HL-60/S4 treated with phorbol 12-myristate 13-acetate at 8.2 ng/mL for 4 days and 3 days (cell line): ENCODE data around the gene ADAM10.
"Not testable (repeated sequence)": the region's sequence is repeated elsewhere in the genome, so short reads cannot be mapped to it uniquely, and the experiment has no call there.

Experiments used
- in situ Hi-C: fragments of 300-500 bp; cut with MboI; formaldehyde crosslinking; loops from 2 replicates; pipeline ENCODE4 v1.15.0; 2022; ENCODE audit warnings: low sequenced_read_pairs

The ADAM10 gene

DNA sequence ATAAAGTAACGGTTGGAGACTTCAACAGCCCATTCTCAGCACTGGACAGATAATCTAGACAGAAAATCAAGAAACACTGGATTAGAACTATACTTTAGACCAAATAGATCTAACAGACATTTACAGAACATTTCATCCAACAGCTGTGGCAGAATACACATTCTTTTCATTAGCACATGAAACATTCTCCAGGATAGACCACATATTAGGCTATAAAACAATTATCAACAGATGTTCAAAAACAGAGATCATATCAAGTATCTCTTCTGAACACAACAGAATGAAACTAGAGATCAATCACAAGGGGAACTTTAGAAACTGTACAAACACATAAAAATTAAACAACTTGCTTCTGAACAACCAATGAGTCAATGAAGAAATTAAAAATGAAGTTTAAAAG lies 133.3 kb downstream of the ADAM10 start:
- in situ Hi-C loops: no loop called here

DNA sequence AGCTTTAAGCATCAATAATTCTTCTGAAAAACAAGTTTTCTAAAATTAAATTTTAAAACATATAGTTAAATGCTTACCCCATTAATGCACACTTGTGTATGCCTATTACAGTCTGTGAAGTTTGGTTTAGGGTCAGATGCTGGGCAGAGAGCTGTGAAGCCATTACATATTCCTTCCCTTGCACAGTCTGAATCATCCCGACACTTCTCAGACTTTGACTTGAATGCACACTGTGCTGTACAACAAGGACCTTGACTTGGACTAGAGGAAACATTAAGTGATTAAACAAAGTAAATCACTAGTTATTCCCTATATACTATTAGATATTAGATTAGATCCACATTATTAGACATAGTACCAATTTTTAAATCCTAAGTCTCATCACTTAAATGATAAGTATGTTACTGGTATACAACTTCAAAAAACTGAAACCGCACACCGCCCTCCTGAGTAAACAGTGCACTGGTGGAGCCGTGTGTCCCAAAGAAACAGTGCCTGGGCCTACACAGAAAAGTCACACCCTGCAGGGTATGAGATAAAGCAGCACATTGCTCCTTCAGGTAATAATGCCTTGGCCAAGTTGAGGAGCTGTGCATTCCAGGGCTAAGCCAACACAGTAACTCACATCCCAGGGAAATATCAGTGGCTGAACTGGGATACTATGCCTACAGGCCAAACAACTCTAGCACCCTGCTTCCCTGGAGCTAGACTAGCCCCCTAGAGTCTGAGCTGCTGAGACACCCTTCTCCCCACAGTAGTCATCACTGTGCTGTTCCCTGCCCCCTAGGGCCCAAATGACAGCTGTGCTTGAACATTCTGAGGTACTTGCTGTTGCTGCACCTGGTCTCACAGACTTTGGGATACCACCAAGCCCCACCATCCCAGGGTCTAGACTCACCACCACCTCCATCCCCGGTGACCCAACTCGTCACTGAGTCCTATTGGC lies 137.5 kb downstream of the ADAM10 start:
- in situ Hi-C loops: no loop called here

DNA sequence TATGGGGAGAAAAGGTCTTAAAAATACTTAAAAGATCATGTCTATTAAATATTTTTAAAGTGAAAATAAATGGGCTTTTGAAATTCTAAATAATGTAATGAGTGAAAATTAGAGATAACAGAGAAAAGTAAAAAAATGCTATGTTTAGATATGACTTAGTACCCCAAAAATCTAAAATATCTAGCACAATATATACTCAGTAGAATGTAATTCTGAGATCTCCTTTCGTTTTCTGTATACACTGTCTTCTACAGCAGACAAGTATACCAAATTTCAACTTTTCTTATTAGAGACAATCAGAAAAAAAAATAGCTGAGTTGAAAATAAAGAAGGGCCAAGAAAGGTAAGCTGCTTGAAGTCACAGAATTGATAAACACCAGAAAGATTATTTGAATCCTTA lies 140.8 kb downstream of the ADAM10 start:
- in situ Hi-C loops: no loop called here

DNA sequence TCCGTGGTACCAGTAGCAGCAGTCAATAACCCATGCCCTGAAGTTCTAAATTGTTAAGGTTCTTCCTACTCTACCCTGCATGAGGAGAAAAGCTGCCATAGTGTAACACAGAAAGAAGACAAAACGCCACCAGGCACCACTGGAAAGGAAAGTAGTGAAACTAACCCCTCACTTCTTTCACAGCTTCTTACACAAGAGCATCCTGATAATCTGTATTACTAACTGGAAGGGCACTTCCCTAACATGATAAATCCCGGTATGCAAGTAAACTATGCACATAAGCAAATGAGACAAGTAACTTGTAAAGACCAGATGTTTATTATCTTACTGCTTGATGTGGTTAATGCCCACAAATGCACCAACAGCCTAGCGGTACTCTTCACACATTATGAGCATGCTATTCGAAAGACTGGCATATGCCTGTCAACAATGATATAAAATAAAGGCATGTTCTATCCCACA lies 141.3 kb downstream of the ADAM10 start:
- in situ Hi-C loops: no loop called here

DNA sequence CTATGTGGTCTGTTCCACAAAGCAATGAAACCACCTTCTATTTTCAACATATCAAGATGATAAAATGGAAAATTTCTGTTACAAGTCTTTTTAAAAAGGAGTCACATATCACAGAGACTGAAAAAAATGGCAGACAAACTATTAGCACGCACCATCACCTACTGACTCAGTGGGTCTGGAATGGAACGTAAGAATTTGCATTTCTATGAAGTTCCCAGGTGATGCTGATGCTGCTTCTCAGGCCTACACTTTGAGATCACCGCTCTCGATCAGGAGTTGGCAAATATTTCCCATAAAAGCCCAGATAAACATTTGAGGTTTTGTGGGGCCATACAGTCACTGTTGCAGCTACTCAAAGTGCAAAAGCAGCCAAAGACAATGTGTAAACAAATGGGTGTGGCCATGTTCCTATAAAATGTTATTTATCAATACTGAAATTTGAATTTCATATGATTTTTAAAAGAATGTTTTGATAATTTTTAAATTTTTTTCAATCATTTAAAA lies 142.9 kb downstream of the ADAM10 start:
- in situ Hi-C loops: no loop called here

DNA sequence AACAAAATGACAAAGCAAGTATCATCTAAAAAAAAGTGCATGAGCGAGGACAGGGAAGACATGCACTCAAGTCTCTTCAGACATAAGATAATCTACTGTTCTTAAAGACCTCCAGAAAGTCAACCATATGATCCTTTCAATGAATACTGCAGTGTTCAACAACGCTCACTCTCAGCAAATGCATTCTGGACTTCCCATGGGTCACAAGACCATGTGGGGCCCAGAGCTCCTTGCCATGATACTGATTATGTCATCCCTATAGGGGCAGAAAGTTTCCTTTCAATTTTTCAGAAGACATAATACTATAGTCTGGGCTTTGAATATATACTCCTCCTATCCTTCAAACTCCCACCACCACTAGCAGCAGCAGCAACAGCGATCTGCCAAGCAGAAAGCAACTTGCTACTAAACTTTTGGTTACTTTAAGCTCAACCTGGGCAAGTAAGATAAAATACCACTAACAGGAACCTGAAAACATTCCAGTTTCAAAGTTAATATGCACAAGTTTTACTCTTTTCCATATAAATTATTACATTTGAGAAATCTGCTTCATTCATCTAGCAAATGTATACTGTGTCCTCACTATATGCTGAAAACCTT lies 143.5 kb downstream of the ADAM10 start:
- in situ Hi-C loops: no loop called here

DNA sequence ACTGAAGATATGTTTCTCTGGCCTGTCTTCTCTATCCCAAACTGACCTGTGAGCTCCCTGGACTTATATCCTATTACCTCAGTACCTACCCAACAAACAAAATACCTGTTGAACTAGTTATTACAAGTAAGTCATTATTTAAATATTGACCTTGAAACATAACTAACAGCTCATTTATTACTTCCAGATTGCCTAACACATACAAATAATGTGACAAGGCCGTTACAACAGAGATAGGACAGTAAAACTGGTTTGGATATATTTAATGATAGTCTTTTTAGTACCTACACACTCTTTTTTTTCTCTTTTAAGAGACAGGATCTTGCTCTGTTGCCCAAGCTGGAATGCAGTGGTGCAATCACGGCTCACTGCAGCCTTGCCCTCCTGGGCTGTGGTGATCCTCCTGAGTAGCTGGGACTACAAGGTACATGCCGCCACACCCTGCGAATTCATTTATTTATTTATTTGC lies 145.0 kb downstream of the ADAM10 start:
- in situ Hi-C loops: no loop called here

DNA sequence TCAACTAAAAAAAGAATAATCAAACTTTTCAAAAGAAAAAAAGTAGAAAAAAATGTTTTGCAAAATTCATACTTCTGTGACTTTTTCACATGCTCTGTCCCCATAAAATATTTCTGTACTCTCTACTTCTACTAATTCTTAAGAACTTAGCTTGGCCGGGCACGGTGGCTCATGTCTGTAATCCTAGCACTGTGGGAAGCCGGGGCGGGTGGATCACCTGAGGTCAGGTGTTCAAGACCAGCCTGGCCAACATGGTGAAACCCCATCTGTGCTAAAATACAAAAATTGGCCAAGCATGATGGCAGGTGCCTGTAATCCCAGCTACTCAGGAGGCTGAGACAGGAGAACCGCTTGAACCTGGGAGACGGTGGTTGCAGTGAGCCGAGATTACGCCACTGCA lies 145.6 kb downstream of the ADAM10 start:
- in situ Hi-C loops: not testable (repeated sequence)

DNA sequence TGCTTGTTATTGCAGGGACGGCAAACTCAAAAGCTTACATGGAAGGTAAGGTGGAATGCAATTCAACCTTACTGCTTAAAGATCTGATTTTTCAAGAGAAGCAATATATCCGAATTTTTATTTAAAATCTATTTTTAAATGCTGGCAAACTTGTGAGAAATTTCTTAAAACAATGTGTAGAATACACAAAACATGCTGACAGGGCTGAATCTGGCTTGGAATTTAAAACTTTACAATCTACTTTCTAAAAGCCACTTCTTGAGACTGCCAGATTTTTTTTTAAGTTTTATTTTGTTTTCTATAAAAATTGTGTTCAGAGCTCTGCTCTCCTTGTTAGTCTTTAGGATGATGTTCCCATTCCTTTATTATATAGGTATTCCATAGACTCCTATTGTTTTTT lies 146.7 kb downstream of the ADAM10 start:
- in situ Hi-C loops: no loop called here

DNA sequence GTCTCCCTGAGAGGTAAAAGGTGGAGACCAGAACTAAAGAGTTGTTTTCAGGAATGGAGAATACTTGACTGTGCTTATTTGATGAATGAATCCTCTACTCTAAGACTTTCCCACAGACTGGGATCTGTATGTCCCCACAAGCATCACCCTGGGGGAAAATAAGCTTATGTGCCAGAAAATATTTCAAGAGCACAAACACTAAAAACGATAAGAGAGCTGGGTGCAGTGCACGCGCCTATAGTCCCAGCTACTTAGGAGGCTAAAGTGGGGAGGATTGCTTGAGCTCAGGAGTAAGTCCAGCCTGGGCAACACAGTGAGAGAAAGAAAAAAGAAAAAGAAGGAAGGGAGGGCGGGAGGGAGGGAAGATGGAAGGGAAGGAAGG lies 150.7 kb downstream of the ADAM10 start:
- in situ Hi-C loops: no loop called here

DNA sequence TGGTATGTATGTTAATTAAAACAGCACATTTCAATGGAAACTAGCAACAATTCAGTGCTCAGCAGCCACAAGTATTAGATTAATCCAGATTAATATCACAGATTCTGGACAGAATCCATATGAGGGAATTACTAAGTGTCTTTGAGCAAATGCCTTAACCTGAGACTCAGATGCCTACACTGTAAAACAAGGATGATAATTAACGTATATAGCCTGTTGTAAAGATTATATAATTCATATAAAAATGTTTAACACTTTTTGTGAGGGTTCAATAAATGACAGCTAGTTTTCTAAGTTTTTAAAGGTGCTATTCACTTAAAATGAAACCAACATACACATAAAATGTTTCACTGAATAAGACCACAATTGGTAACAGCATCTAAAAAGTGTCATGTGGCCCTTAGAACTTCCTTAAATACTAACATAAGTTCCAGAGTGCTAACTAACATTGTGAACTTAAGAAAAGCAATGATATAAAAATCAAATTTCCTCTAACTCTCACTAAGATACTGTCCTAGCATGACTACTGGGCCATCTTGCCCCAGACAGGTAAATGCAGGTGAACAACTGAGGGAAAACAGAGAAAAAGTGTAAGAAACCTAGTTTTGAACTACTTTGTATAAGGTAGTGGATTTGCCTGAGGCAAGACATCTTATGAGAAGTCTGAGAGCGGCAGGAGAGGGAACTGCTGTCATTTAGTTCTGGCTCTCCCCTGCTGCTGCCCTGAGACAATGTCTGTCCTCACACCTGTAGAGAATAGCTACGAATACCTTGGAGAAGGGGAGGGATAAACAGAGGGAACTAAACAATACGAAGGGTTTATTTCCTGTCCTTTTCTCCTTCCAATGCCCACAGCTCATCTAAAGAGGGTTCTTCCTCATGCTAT lies 151.3 kb downstream of the ADAM10 start:
- in situ Hi-C loops: no loop called here

DNA sequence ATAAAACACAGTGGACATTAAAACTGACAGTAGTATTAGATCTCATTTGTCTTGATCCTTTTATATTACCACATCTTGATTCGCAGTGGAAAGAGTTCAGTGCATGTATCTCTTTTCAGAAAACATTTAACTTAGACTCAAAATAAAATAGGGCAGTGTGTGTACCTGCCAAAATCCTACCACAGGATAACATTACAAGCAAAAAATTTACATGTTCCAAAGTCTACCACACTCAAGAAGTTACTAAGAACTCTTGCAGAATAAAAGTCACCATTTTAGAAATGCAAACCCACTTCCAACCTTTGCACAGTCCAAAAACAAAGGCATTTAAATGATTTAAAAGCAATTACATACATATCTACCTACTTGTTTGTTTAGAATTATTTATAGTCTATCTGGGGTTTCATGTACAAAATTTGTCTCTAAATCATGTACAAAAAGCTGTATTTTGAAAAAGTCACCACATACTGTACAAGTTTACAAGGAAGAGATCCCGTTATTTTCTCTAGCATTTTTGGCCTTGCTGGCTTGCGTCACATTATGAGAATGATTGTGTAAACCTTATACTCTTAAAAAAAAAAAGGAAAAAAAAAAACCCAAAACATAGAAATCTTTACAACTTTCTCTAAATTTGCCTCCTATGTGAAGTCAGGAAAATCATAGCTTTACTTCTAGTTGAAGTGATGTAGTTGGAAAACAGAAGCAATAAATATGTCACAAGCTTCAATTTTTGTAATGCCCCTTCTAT lies 153.8 kb downstream of the ADAM10 start:
- in situ Hi-C loops: no loop called here

DNA sequence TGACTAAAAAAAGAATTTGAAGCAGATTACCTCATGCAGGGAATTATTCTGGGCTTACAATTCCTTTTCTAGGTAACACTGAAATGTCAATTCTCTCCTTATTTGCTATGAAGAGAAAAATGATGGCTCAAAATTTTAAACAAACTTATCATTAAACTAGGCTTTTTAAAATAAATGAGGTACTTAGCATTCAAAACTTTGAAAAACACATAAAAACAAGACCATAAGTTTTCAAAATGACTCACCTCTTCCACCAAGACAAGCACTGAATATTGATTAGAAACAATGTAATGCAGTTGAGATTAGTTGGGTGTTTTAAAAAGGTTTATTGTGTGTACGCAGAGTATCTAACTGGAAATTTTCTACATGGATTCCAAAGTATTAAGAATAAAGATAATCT lies 154.6 kb downstream of the ADAM10 start:
- in situ Hi-C loops: no loop called here

DNA sequence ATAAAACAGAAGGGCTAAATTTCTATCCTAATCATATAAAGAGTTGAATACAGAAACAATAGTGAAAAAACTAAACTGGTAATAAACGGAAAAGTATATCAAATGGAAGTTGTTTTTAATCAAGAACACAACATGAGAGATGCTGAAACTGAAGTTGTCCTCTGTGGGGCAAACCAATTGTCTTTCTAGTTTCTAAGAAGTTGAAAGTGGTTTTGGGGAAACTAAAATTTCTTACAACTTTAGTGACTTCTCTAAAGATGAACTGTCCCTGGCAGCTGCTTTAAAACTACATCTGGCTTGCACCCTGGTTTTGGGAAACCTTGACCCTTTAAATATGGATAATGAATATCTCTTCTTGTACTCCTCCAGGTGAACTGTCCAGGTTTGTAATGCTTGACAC lies 155.6 kb downstream of the ADAM10 start:
- in situ Hi-C loops: no loop called here

DNA sequence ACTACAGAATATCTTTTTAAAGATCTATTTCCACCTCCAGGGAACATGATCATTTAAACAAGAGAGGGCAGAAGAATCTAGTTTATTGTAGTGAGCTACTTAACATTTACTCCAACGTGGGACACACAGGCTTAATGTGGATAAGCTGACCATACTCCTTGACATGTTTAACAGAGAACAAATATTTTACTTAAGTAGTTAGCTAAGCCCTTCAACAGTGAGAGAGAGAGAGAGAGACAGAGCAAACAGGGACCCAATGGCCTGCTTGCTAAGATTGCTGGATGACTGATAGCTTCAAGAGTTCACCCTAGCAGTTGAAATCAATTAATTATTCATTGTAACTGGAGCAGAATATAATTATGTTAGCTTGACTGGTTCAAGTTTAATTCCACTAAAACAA lies 158.6 kb downstream of the ADAM10 start:
- in situ Hi-C loops: no loop called here

DNA sequence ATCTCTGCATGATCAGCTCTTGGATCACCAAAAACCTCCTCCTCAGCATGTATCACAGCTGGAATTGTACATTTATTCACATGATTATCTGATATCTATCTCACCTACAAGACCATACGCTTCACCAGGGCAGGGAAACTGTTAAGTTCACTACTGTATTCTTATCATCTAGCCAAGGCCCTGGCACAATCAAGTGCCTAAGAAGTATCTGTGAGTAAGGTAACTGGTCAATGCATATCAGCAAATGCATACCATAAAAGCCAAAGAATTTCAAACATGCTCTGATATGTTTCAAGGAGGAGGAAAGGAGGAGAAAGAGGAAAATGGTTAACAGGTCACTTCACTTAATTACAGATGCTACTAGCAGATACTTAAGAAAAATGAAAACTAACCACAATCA lies 159.3 kb downstream of the ADAM10 start:
- in situ Hi-C loops: no loop called here

DNA sequence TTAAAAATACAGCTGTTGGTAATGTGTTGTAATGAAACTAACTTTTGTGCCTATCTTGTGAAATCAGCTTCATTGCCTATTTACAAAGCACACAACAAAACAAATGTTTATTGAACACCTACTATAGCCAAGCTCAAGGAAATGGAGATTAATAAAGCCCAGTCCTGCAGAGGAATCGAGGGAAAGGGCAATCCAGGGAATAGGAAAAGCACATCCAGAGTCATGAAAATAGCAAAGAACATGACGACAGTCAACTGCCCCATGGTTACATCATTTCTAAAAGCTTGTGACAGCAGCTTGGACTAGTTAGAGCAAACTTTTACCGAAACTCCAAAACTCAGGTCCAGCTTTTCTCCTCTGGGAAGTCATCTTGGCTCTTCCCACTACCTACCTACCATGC lies 160.5 kb downstream of the ADAM10 start:
- in situ Hi-C loops: no loop called here

DNA sequence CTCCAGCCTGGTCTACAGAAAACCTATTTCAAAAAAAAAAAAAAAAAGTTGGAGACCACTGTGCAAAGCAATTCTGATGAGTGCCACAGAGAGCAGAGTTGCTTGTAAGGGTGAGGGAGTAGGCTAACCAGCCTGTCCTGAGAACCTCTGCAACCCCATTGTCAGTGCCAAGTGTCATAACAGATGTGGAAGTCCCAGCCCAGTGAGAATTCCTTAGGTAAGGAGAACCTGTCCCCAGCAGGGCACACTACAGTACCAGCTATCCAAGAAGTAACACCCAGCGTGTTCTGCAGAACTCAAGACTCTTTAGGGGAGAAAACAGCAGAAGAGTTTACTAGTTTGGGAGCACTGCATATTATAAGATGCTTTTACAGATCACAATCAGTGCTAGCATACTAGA lies 161.4 kb downstream of the ADAM10 start:
- in situ Hi-C loops: no loop called here

DNA sequence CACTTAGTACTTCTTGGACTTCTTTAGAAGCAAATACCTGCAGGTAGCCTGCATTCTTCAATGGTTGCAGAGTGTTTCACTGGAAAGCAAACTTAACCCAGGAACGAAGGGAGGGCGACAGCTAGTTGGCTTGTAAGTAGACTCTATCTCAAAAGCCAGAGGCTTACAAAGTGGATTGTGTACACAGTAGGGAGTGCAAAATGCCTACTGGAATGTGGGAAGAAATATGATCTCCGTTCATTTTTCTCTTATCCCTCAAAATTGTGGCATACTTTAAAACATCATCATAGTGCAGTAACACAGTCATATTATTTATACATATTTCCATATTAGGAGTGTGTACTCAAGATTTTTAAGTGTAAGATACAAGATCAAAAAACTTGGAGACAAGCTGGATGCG lies 162.0 kb downstream of the ADAM10 start:
- in situ Hi-C loops: no loop called here

DNA sequence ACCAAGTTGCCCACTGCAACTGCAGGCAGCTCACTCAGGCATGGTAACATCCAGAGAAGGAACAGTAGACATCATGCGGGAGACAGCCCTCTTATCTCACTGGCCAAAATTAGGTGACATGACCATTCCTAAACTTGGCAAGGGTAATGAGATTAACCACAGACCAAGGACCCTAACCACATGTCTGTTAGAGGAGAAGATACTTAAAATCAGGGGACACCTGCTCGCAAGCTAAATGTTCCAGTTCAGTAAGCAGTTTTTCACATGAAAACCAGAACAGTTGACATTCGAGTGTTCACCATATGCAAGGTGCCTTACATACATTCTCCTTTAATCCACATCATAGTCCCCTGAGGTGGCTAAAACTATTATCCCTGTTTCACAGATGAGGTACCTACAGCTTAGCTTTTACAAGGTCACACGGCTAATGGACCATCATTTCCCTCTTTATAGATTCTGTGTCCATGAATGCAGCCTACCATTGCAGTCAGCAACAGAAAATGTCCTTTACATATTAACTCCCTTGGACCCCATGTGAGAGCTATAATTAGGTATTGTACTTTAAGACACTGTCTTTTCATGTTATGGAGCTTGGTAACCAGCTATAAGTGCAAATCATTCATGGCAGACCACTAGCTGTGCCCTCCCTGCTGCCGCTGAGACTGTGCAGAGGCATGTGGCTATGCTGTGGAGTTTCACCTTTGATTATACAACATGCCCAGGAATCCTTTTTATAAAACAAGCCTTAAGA lies 163.6 kb downstream of the ADAM10 start:
- in situ Hi-C loops: no loop called here
